ENCODE results near the gene MMP14. TPM values are rescaled to one million over a fixed set of nuclear protein-coding genes. Genes with fewer than 3 reads are reported as not detected.

MMP14 gene
- total RNA-seq, 1 donor from 2014 or later = 138 TPM

- DNase-seq (ENCODE audit: low spot score) (peak; percentile 80), ATAC-seq (peak; percentile 81)
- intact Hi-C loops (cut with DNase I) = no loop called here
These were observed 1.6 kb downstream of the MMP14 start for GRCh38 chr14:22837750-22838538.

GRCh38 chr14:22838631-22839041, 2.3 kb downstream of the MMP14 start:
- intact Hi-C loops (cut with DNase I) = no loop called here
- DNase-seq (ENCODE audit: low spot score) (peak; percentile 80), ATAC-seq (peak; percentile 59)

GRCh38 chr14:22839159-22839779, 2.9 kb downstream of the MMP14 start:
- intact Hi-C loops (cut with DNase I) = no loop called here
- DNase-seq (ENCODE audit: low spot score) (peak; percentile 59), ATAC-seq (no peak)

GRCh38 chr14:22841311-22841710, 4.9 kb downstream of the MMP14 start:
- intact Hi-C loops (cut with DNase I) = loop anchor here (10.0 kb wide), 1 partner anchor 257 kb away; the partner anchor contains the start of gene DAD1
- DNase-seq (ENCODE audit: low spot score) (peak; percentile 50), ATAC-seq (no peak)

- DNase-seq (ENCODE audit: low spot score) = peak; percentile 45
- intact Hi-C loops (cut with DNase I) = loop anchor here (10.0 kb wide), 1 partner anchor 257 kb away; the partner anchor contains the start of gene DAD1
- no peak for ATAC-seq
These were observed 5.4 kb downstream of the MMP14 start for GRCh38 chr14:22841769-22842168.

GRCh38 chr14:22842211-22843122, 6.1 kb downstream of the MMP14 start:
- ATAC-seq (no peak), DNase-seq (ENCODE audit: low spot score) (peak; percentile 53)
- intact Hi-C loops (cut with DNase I) = loop anchor here (10.0 kb wide), 1 partner anchor 258 kb away; the partner anchor contains the start of gene DAD1

GRCh38 chr14:22843123-22843925, 6.9 kb downstream of the MMP14 start:
- intact Hi-C loops (cut with DNase I) = loop anchor here (10.0 kb wide), 1 partner anchor 259 kb away; the partner anchor contains the start of gene DAD1
- ATAC-seq (no peak), DNase-seq (ENCODE audit: low spot score) (peak; percentile 54)

GRCh38 chr14:22844221-22845102, 8.1 kb downstream of the MMP14 start:
- intact Hi-C loops (cut with DNase I) = loop anchor here (10.0 kb wide), 1 partner anchor 260 kb away; the partner anchor contains the start of gene DAD1
- no peak for DNase-seq (ENCODE audit: low spot score)
- ATAC-seq = no peak

- ATAC-seq = no peak
- no peak for DNase-seq (ENCODE audit: low spot score)
- intact Hi-C loops (cut with DNase I) = loop anchor here (10.0 kb wide), 1 partner anchor 260 kb away; the partner anchor contains the start of gene DAD1
These were observed 8.7 kb downstream of the MMP14 start for GRCh38 chr14:22845103-22845394.

- peak; percentile 64 for DNase-seq (ENCODE audit: low spot score)
These were observed 9.6 kb downstream of the MMP14 start for GRCh38 chr14:22845821-22846625.

GRCh38 chr14:22846811-22847307, 10.5 kb downstream of the MMP14 start:
- ATAC-seq = no peak
- peak; percentile 55 for DNase-seq (ENCODE audit: low spot score)
- intact Hi-C loops (cut with DNase I) = loop anchor here (10.0 kb wide), 1 partner anchor 262 kb away; the partner anchor contains the start of gene DAD1

More at GRCh38 chr14:22845821-22846625, 9.6 kb downstream of the MMP14 start:
- no peak for ATAC-seq
- intact Hi-C loops (cut with DNase I) = loop anchor here (10.0 kb wide), 1 partner anchor 261 kb away; the partner anchor contains the start of gene DAD1

GRCh38 chr14:22847661-22848341, 11.4 kb downstream of the MMP14 start:
- DNase-seq (ENCODE audit: low spot score) (peak; percentile 65), ATAC-seq (peak; percentile 18)
- intact Hi-C loops (cut with DNase I) = loop anchor here (10.0 kb wide), 1 partner anchor 263 kb away; the partner anchor contains the start of gene DAD1

- DNase-seq (ENCODE audit: low spot score) (peak; percentile 86), ATAC-seq (peak; percentile 75)
- intact Hi-C loops (cut with DNase I) = loop anchor here (10.0 kb wide), 1 partner anchor 264 kb away; the partner anchor contains the start of gene DAD1
These were observed 12.2 kb downstream of the MMP14 start for GRCh38 chr14:22848351-22849164.

GRCh38 chr14:22849212-22849819, 12.9 kb downstream of the MMP14 start:
- intact Hi-C loops (cut with DNase I) = loop anchor here (10.0 kb wide), 1 partner anchor 265 kb away; the partner anchor contains the start of gene DAD1
- peak; percentile 86 for DNase-seq (ENCODE audit: low spot score)
- peak; percentile 74 for ATAC-seq
